K562 (cell line): ENCODE measurements around the gene EVI2B.

ENCODE experiments used
- CTCF ChIP-seq, 3 experiments: IDR thresholded peaks in 2 of 3; conservative IDR thresholded peaks in 1 of 3; 2 replicates each; pipeline ENCODE4 v1.5.1; 2011 to 2012; ENCODE audit warnings: low read length in 3 of 3, mild to moderate bottlenecking in 3 of 3, control low read depth in 2 of 3, improper control_type of control experiment in 1 of 3, inconsistent platforms in 1 of 3, low read depth in 1 of 3, mixed read lengths in 1 of 3, moderate library complexity in 1 of 3; ENCODE audit not compliant: insufficient read depth in 2 of 3
- ERF ChIP-seq: fragments of 450-650 bp; formaldehyde crosslinking; IDR thresholded peaks from 2 replicates; pipeline ENCODE4 v1.4.0; 2020; ENCODE audit warnings: mild to moderate bottlenecking, mixed read lengths
- HNRNPUL1 ChIP-seq: fragments of 200-400 bp; formaldehyde crosslinking; IDR thresholded peaks from 2 replicates; pipeline ENCODE4 v1.6.1; 2017; ENCODE audit warnings: low read length
- KLF6 ChIP-seq: fragments of 250-450 bp; sonication (Bioruptor Pico); IDR thresholded peaks from 2 replicates; pipeline ENCODE4 v1.4.0; 2020; ENCODE audit warnings: mild to moderate bottlenecking, moderate library complexity, borderline replicate concordance
- RAD51 ChIP-seq: fragments of 450-650 bp; IDR thresholded peaks from 2 replicates; pipeline ENCODE4 v1.7.1; 2016; ENCODE audit warnings: low read depth, mild to moderate bottlenecking, borderline replicate concordance

- TF ChIP-seq HNRNPUL1 (no peak), ERF (no peak), CTCF (IDR thresholded peaks at IDR 0.05 in 2 of 3, conservative IDR thresholded peaks at IDR 0.05 in 1 of 3; ENCODE audit: insufficient read depth in 2 of 3, low read depth in 1 of 3, low read length in 3 of 3) (no peak), RAD51 (no peak), KLF6 (no peak)
These were observed 26.2 kb upstream of the EVI2B start for GRCh38 chr17:31339906-31340661.
